ENCODE measurements around the gene IAH1. TPM values are rescaled to one million over a fixed set of nuclear protein-coding genes. Genes with fewer than 3 reads are reported as not detected.

IAH1 gene
- 30.7 and 51.7 TPM in 2 replicates for total RNA-seq (ENCODE audit: low replicate concordance)

DNA sequence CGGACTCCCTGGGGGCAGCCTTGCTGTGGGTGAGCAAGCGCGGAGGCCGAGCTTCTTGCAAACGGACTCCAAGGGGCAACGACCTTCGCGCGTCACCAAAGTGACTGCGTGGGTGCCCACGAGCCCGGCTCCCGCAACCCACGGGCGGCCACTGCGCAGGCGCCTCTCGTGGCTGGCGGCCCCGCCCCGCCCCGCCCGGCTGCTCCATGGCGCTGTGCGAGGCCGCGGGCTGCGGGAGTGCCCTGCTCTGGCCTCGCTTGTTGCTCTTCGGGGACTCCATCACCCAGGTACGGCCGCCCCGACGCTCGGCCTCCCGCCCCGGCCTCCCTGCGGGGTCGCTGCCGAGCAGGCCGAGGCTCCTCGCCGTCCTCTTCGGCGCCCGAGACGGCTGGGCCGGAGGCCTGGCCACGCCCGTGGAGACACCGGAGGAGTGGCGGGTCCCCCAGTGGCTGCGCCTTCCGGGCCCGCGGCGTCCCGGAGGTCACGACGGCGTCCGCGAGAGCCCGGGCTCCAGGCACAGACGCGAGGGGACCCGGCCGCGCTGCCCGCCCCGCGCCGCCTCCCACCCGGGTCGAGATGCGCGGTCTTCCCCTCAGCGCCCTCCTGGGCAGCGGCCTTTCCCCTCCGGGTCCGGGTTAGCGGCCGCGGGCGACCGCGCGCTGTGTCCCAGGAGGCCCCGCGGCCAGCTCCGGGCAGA lies at the start of gene IAH1:
TSS of gene IAH1 (plus strand) at position 191 of the 697 bp plus-strand sequence. CDS start at position 207, 16 bp downstream.
- TF ChIP-seq, protein P1, sequence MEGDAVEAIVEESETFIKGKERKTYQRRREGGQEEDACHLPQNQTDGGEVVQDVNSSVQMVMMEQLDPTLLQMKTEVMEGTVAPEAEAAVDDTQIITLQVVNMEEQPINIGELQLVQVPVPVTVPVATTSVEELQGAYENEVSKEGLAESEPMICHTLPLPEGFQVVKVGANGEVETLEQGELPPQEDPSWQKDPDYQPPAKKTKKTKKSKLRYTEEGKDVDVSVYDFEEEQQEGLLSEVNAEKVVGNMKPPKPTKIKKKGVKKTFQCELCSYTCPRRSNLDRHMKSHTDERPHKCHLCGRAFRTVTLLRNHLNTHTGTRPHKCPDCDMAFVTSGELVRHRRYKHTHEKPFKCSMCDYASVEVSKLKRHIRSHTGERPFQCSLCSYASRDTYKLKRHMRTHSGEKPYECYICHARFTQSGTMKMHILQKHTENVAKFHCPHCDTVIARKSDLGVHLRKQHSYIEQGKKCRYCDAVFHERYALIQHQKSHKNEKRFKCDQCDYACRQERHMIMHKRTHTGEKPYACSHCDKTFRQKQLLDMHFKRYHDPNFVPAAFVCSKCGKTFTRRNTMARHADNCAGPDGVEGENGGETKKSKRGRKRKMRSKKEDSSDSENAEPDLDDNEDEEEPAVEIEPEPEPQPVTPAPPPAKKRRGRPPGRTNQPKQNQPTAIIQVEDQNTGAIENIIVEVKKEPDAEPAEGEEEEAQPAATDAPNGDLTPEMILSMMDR (IDR thresholded peaks at IDR 0.05; ENCODE audit: insufficient read depth, low read length): no peak
- peak; percentile 30 for DNase-seq (ENCODE audit: low read depth)
- H3K4me3 ChIP-seq (ENCODE audit: low read depth, low read length): peak within 1 kb of the TSS; percentile 74

DNA sequence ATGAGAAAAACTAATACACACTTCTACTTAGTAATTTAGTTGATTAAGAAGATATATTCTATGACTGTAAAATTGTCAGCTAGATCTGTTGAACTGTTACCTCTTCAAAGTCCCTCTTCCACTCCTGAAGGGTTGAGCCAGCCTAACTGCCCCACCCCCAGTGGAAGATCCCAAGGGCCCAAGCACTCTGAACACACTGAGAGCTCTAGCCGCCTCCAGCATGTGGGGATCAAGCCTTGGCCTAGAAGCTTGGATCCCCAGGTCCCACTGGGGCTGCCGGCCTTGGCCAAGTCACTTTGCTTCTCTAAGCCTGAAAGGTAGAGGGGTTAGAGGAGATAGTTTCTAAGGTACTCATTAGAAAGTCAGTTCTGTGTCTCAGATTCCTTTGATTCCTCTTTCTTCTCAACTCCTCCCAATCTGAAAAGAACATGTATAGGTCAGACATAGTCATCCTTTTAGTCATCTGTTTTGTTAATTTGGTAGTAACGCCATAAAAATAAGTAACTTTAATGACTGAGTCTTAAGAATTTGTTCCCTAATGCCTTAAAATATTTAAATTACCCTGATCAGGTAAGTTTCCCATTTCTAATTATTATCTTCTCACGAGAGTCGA lies 45.3 kb upstream of the IAH1 start:
- H3K4me3 ChIP-seq (ENCODE audit: low read depth, low read length): no peak overlapping the region
- no peak for DNase-seq (ENCODE audit: low read depth)
- TF ChIP-seq, protein P1 (IDR thresholded peaks at IDR 0.05; ENCODE audit: insufficient read depth, low read length): no peak

GRCh38 chr2:9430316-9431293 lies 43.7 kb upstream of the IAH1 start:
- TF ChIP-seq, protein P1 (IDR thresholded peaks at IDR 0.05; ENCODE audit: insufficient read depth, low read length): no peak
- H3K4me3 ChIP-seq (ENCODE audit: low read depth, low read length): no peak overlapping the region
- DNase-seq (ENCODE audit: low read depth): peak; percentile 30

DNA sequence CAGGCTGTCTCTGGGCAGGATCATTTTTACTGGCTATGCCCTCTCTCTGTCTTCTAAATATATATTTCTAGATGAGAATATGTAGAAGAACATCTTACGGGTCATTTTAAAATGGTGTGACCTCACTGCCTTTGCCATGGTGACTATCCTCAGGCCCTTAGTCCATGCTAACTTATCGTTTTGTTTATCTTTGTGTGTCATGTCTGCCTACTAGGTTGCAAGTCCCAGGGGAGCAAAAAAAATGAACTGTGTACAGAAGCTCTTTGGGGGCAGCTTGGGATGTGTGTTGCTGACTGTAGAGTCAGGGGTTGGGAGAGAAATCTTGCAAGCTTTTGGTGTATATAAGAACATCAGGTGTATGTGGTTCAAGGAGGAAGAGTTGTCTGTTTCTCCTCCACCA lies 39.9 kb upstream of the IAH1 start:
- TF ChIP-seq, protein P1 (IDR thresholded peaks at IDR 0.05; ENCODE audit: insufficient read depth, low read length): no peak
- DNase-seq (ENCODE audit: low read depth): no peak
- no peak overlapping the region for H3K4me3 ChIP-seq (ENCODE audit: low read depth, low read length)

- H3K4me3 ChIP-seq (ENCODE audit: low read depth, low read length): no peak overlapping the region
- TF ChIP-seq, protein P1 (IDR thresholded peaks at IDR 0.05; ENCODE audit: insufficient read depth, low read length): no peak
- no peak for DNase-seq (ENCODE audit: low read depth)
Observed at GRCh38 chr2:9439536-9439935, 34.8 kb upstream of the IAH1 start.

GRCh38 chr2:9440058-9440727 lies 34.2 kb upstream of the IAH1 start:
- TF ChIP-seq, protein P1 (IDR thresholded peaks at IDR 0.05; ENCODE audit: insufficient read depth, low read length): no peak
- H3K4me3 ChIP-seq (ENCODE audit: low read depth, low read length): no peak overlapping the region
- DNase-seq (ENCODE audit: low read depth): peak; percentile 31
